Activated CD4-positive, alpha-beta T cell treated with anti-CD3 and anti-CD28 coated beads, Interleukin-2, Interleukin-4, amounts not matched to agents 100 ng/mL and 50 ng/mL, durations not matched to agents 16 hours and 8 hours (primary cell): ENCODE results near the gene GRHL1.
"Not testable (repeated sequence)": the region's sequence is repeated elsewhere in the genome, so short reads cannot be mapped to it uniquely, and the experiment has no call there.

ENCODE experiments used
- DNase-seq: peaks from one replicate; pipeline ENCODE4 v3.0.0-alpha.2; 2020; ENCODE audit warnings: low spot score

GRHL1 gene

DNA sequence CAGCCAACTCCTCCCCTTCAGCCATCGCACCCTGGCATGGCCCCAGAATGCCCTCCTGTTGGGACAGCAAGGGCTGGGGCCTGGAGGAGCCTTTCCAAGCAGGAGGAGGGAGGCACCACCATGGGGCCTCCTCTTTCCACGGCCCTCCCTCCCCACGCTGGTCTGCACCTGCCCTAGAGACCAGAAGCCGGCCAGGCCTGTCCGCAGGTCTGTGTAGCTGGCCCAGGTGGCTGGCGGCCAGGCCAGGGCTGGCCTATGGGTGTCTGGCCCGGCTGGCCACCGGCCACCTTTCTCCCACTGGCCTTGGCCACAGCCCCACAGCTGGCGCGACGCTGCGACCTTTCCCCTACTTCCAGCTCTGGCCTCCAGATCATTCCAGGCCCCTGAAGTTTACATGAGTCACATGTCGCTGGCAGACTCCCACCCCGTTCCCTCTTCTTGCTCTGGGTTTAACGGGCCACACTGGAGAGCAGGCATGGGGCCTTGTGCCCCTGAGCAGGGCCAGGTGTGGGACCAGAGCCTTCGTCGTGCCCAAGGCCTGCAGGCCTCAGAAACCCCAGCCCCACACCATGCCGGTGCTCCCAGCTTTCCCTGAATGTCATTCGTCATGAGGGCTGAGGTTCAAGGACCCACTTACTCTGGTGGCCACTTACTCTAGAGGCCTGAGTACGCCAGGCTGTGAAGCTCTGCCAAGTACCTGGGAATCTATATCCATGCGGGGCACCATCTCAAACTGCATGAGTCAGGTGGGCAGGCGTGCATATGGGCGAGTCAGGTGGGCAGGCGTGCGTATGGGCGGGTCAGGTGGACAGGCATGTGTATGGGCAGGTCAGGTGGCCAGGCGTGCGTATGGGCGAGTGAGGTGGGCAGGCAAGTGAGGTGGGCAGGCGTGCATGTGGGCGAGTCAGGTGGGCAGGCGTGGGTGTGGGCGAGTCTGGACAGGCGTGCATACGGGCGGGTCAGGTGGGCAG lies 58.6 kb downstream of the GRHL1 start:
- no peak for DNase-seq

DNA sequence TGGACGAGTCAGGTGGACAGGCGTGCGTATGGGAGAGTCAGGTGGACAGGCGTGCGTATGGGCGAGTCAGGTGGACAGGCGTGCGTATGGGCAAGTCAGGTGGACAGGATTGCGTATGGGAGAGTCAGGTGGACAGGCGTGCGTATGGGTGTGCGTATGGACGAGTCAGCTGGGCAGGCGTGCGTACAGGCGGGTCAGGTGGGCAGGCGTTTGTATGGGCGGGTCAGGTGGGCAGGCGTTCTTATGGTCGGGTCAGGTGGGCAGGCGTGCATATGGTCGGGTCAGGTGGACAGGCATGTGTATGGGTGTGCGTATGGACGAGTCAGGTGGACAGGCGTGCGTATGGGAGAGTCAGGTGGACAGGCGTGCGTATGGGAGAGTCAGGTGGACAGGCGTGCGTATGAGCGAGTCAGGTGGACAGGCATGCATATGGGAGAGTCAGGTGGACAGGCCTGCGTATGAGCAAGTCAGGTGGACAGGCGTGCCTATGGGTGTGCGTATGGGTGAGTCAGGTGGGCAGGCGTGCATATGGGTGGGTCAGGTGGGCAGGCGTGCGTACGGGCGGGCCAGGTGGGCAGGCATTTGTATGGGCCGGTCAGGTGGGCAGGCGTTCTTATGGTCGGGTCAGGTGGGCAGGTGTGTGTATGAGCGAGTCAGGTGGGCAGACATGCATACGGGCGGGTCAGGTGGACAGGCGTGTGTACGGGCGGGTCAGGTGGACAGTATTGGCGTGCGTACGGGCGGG lies 59.5 kb downstream of the GRHL1 start:
- DNase-seq = not testable (repeated sequence)

DNA sequence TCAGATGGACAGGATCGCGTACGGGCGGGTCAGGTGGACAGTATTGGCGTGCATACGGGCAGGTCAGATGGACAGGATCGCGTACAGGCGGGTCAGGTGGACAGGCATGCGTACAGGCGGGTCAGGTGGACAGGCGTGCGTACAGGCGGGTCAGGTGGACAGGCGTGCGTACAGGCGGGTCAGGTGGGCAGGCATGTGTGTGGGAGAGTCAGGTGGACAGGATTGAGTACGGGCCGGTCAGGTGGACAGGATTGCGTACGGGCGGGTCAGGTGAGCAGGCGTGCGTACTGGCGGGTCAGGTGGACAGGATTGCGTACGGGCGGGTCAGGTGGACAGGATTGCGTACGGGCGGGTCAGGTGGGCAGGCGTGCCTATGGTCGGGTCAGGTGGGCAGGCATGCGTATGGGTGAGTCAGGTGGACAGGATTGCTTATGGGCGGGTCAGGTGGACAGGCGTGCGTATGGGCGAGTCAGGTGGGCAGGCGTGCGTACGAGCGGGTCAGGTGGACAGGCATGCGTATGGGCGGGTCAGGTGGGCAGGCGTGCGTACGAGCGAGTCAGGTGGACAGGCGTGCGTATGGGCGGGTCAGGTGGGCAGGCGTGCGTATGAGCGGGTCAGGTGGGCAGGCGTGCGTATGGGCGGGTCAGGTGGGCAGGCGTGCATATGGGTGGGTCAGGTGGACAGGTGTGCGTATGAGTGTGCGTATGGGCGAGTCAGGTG lies 60.3 kb downstream of the GRHL1 start:
- not testable (repeated sequence) for DNase-seq

DNA sequence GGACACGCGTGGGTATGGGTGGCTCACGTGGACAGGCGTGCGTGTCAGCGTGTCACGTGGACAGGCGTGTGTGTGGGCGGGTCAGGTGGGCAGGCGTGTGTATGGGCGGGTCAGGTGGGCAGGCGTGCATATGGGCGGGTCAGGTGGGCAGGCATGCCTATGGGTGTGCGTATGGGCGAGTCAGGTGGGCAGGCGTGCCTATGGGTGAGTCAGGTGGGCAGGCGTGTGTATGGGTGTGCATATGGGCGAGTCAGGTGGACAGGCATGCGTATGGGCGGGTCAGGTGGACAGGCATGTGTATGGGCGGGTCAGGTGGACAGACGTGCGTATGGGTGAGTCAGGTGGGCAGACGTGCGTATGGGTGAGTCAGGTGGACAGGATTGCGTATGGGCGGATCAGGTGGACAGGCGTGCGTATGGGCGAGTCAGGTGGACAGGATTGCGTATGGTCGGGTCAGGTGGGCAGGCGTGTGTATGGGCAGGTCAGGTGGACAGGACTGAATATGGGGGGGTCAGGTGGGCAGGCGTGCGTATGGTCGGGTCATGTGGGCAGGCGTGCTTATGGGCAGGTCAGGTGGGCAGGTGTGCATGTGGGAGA lies 61.0 kb downstream of the GRHL1 start:
- DNase-seq = not testable (repeated sequence)

DNA sequence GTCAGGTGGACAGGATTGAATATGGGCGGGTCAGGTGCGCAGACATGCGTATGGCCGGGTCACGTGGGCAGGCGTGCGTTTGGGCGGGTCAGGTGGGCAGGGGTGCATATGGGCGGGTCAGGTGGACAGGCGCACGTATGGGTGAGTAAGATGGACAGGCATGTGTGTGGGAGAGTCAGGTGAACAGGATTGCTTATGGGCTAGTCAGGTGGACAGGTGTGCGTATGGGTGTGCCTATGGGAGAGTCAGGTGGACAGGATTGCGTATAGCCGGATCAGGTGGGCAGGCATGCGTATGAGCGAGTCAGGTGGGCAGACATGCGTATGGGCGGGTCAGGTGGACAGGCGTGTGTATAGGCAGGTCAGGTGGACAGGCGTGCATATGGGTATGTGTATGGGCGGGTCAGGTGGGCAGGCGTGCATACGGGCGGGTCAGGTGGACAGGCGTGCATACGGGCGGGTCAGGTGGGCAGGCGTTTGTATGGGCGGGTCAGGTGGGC lies 61.5 kb downstream of the GRHL1 start:
- DNase-seq = no peak

DNA sequence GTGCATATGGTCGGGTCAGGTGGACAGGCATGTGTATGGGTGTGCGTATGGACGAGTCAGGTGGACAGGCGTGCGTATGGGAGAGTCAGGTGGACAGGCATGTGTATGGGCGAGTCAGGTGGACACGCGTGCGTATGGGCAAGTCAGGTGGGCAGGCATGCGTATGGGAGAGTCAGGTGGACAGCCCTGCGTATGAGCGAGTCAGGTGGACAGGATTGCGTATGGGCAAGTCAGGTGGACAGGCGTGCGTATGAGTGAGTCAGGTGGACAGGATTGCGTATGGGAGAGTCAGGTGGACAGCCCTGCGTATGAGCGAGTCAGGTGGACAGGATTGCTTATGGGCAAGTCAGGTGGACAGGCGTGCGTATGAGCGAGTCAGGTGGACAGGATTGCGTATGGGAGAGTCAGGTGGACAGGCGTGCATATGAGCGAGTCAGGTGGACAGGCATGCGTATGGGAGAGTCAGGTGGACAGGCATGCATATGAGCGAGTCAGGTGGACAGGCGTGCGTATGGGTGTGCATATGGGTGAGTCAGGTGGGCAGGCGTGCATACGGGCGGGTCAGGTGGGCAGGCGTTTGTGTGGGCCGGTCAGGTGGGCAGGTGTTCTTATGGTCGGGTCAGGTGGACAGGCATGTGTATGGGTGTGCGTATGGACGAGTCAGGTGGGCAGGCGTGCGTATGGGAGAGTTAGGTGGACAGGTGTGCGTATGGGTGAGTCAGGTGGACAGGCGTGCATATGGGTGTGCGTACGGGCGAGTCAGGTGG lies 62.3 kb downstream of the GRHL1 start:
- not testable (repeated sequence) for DNase-seq

DNA sequence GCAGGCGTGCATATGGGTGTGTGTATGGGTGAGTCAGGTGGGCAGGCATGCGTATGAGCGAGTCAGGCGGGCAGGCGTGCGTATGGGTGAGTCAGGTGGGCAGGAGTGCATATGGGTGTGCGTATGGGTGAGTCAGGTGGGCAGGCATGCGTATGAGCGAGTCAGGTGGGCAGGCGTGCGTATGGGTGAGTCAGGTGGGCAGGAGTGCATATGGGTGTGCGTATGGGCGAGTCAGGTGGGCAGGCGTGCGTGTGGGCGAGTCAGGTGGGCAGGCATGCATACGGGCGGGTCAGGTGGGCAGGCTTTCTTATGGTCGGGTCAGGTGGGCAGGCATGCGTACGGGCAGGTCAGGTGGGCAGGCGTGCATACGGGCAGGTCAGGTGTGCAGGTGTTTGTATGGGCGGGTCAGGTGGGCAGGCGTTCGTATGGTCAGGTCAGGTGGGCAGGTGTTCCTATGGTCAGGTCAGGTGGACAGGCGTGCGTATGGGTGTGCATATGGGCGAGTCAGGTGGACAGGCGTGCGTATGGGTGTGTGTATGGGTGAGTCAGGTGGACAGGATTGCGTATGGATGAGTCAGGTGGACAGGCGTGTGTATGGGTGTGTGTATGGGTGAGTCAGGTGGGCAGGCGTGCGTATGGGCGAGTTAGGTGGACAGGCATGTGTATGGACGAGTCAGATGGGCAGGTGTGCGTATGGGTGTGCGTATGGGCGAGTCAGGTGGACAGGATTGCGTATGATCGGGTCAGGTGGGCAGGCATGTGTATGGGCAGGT lies 63.1 kb downstream of the GRHL1 start:
- no peak for DNase-seq

DNA sequence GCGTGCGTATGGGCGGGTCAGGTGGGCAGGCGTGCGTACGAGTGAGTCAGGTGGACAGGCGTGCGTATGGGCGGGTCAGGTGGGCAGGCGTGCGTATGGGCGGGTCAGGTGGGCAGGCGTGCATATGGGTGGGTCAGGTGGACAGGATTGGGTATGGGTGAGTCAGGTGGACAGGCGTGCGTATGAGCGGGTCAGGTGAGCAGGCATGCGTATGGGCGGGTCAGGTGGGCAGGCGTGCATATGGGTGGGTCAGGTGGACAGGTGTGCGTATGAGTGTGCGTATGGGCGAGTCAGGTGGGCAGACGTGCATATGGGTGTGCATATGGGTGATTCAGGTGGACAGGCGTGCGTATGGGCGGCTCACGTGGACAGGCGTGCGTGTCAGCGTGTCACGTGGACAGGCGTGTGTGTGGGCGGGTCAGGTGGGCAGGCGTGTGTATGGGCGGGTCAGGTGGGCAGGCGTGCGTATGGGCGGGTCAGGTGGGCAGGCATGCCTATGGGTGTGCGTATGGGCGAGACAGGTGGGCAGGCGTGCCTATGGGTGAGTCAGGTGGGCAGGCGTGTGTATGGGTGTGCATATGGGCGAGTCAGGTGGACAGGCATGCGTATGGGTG lies 64.0 kb downstream of the GRHL1 start:
- not testable (repeated sequence) for DNase-seq

DNA sequence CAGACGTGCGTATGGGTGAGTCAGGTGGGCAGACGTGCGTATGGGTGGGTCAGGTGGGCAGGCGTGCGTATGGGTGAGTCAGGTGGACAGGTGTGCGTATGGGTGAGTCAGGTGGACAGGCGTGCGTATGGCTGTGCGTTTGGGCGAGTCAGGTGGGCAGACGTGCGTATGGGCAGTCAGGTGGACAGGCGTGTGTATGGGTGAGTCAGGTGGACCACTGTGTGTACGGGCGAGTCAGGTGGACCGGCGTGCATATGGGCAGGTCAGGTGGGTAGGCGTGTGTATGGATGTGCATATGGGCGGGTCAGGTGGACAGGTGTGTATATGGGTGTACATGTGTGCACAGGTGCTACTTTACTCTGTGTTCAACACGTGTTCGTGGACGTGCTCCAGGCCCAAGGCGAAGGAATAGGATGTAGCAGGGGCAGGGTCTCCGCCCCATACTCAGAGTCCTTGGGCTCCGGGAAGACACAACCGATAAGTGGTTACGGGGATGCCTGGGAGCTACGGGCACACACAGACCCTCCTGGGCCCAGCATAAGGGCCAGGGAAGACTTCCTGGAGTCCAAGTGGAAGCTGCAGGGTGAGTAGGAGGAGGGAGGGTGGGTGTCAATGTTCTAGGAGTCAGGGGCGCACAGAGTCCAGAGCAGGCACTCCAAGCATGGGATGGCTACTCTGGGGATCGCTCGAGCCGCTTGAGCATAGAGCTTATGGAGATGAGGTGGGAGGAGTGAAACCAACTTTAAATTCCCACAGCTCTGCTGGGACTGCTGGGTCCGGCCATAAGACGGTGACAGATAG lies 64.7 kb downstream of the GRHL1 start:
- DNase-seq = no peak

DNA sequence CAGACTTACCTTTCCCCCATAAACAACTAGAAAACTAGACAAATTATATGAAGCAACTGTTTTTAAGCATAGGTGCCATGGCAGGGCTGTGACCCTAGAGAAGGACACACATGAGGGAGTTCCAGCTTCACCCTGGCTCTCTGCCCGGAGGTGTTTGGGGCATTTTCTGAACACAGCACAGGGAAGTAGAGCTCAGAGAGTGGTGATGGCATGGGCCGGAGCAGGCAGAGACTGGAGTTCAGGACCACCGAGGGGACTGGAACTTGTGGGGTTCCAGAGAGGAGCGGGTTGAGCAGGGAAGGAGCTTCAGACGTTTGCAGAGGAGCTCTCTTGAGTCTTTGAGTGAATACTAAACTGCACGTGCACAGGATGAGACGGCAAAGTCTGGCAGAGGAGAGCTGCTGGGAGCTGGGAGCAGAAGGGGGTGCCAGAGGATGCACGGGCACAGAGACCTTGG lies 65.3 kb downstream of the GRHL1 start:
- no peak for DNase-seq

DNA sequence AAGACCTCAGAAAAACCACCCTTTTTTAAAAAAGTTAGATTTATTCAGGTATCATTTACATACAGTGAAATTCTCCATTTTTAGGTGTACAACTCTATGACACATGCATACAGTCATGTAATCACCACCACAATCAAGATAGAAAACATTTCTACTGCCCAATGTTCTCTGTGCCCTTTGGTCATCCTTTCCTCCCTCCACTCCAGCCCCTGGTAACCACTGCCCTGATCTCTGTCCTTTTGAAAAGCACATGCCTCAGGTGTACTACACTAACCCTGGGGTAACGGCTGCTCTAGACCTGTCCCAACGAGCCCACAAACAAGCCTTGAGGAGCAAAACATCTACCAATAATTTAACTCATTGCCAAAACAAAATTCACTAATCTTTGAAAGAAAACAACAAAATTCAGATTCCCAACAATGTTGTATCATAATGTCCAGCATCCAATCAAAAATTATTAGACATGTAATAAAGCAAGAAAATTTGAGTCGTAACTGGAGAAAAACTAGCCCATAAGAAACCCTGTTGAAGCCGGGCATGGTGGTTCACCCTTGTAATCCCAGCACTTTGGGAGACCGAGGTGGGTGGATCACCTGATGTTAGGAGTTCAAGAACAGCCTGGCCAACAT lies 65.9 kb downstream of the GRHL1 start:
- DNase-seq = no peak

DNA sequence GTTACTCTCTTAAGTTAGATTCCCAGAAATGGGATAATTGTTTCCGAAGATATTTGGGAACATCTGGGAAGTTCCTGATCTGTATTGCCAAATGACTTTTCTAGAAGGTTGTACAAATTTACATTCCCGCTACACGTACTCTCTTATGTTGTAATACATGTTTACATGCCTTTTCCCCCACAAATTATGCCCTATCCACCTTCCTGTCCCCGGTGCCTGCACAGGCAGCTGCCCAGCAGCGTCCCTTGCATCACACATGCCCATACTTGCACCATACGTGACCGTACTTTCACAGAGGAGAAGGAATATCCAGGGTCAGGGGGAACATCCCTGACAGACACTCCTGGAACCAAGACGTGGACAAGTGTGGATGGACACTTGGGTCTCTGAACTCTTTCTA lies 67.7 kb downstream of the GRHL1 start:
- DNase-seq = no peak

DNA sequence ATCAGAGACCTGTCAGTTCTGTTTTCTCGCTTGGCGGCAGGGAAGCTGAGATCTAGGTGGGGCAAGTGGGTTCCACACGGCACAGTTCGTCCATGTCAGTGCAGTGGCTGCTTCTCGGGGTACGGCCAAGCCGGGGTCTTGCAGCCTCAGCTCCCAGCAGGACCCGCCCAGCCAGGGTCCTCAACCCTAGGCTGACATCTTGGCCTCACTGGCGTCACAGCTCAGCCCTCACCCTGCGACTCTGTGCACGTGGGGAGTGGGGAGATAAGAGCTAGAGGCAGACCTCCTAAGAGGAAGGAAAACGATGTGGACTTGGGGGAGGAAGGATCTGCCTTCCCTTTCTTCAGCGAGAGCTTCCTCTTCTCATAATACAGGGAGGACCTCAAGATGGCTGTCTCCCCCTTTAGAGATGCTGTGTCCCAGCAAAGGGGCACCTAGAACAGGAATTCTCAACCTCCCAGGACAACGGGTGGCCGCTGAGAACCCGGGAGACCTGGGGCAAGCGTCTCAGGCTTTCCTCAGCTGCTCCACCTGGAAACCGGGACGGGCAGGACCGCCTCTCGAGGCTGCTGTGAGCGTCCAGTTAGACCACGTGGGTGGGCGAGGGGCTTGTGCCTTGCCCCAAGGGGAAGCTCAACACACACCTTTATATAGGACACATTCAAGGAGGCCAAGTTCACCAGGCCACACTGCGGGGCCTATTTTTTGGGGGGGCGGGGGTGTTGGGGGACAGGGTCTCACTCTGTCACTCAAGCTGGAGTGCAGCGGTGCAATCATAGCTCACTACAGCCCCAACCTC lies 68.3 kb downstream of the GRHL1 start:
- DNase-seq = no peak

DNA sequence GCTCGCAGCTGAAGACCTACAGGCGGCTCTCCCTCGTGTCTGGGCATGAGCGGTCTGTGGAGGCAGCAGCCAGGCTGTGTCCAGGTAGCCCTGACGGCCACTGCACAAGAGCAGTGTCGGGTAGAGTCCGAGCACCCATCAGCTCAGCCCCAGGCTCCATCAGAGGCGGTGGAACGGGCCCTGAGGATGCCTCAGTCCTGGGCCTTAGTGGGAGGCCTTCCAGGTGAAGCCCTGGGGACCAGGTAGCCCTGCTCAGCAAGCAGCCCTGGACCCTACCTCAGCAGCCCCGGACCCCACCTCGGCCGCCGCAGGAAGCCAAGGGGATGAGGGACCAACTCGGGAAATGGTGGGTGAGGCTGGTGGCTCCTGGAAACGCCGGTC lies 70.5 kb downstream of the GRHL1 start:
- DNase-seq = no peak

DNA sequence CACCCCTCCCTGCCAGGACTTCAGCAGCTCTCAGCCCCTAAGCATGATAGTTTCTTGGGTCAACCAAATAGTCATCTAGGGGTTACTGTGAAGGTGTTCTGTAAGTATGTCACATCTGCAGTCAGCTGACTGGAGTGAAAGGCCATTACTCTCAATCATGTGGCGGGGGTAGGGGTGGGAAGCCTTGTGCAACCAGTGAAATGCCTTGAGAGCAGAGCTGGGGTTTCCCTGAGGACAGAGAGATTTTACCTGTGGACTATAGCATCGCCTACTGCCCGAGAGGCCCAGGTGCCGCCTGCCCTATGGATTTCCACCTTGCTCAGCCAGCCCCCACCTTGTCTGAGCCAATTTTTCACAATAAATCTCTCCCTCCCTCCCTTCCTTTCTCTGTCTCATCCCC lies 71.0 kb downstream of the GRHL1 start:
- DNase-seq = no peak

DNA sequence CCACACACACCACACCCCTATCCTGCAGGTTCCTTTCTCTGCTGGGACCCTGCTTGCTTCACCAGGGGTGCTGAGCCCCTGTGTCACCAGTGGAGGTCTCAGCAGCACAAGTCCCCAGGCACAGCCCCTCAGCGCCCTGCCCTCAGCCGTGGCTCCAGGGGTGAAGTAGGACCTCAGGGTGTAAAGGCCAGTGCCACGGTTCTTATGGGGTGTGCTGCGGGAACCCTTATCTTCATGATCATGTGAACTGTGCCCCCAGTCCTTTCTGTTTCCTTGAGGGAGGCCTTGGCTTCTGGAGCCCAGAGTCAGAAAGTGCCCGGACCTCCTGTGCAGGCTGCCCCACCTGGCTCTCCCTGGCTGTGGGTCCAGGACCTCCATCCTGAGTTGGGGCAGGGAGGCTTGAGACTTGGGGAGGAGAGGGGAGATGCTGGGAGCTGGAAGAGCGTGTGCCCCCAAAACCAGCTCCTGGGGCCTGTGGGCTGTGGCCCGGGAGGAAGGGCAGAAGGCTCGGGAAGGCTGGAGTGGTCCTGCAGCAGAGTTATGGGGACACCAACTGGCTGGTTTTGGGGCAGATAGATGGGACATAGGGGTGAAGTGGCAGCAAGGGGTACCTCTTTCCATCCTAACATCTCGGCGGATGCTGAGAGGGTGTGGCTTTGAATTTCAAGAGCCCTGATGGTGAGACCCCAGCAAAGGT lies 71.6 kb downstream of the GRHL1 start:
- no peak for DNase-seq
